Stimulated activated CD4-positive, alpha-beta T cell treated with anti-CD3 and anti-CD28 coated beads, Interleukin-12 subunit alpha, Interleukin-12 subunit beta, amount 100 ng/mL, for 4 hours (primary cell): Measurements from ENCODE around the gene HOXB7.

Source experiments
- DNase-seq: peaks from one replicate; pipeline ENCODE4 v3.0.0-alpha.2; 2020

Gene HOXB7

DNA sequence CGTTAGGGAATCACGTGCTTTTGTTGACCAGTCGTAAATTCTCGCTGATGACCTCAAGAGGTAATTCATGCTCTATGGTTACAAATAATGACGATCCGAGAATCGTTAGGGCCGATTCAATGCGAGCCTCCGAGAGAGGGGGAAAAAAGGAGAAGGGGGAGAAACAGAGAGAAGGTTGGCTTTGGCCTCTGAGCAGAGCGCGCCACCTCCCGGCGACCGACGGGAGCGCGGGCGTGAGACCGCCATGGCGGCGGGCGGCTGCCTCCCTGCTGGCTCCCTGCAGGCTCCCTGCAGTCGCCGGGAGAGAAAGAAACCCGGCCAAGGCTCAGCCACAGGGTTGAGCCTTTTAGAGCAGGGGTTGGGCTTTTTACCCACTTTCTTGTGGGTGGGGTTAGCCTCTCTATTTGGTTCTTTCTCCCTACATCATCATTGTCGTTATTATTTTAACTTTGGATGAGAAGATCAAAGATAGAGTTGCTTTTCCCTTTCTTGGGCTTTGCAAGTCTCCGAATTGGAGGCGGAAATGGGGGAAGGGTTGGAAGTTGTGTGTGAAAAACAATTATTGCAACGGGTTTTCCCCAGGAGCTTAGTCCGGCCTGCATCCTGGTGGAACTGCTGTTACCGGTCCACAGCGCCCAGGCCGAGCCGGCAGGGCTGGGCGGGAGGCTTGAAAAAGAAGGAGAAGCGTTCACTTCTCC, 16.8 kb downstream of the HOXB7 start:
- DNase-seq: peak; percentile 82

DNA sequence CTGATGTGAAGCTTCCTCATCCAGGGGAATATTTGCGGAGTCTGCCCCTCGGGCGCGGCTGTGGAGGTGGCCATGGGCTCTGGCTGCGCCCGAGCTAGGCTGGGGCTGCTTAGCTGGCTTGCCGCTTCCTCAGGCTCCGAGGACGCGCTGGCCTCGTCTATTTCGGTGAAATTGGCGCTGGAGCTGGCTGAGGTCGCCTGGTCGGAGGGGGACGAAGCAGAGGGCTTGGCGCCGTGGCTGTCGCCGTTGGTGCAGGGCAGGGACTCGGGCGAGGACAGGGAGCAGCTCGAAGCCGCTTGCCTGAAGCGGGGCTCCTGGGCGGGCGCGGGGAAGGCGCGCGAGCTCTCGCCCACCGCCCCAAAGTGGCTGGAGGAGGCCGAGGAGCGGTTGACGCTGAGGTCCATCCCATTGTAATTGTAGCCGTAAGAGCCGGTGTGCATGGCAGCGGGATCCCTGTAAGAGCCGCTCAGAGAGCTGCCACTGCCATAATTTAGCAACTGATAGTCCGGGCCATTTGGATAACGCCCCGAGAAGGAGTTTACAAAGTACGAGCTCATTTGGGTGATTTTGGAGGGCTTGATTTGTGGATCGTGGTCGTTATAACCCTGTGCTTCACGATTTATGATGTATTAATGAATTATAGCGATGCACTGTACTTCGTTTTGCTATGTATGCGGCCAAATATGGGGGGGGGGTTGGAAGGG, 17.5 kb downstream of the HOXB7 start, which contains the start of gene HOXB5:
Gene HOXB5, minus strand, starts transcription at position 654 of the 704 bp plus-strand sequence. Its CDS starts 97 bp downstream, at position 557.
- no peak for DNase-seq

DNA sequence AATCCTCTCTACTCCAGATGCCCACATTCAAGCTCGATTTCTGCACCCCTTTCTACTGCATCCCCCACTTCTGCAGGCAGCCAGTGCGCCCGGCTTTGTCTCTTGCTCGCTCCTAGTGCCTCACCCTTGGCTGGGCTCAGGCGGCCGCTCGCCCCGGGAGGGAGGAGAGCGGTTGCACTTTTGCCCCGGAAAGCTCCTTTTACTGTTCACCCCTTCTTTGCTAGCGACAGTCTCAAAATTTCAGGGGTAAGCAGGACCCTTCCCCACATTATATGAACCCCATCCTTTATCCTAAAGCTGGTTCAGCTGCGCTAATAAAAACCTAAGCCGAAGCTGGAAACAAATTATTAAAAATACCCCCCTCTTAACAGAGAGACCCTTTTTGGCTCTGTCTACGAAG, 18.2 kb downstream of the HOXB7 start:
- no peak for DNase-seq

DNA sequence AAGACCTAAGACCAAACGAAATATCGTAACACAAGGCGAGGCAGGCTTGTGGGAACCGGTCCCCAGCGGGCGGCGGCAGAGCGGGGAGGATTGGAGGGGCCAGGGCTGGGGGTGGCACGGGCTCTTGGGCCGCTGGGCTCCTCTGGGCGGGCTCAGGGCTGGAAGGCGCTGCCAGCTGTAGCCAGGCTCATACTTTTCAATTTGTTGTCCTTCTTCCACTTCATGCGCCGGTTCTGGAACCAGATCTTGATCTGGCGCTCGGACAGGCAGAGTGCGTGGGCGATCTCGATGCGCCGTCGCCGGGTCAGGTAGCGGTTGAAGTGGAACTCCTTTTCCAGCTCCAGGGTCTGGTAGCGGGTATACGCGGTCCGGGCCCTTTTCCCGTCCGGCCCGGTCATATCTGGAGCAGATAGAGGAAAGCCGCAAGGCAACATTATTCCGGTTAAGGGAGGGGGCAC, 18.7 kb downstream of the HOXB7 start:
- DNase-seq: no peak

DNA sequence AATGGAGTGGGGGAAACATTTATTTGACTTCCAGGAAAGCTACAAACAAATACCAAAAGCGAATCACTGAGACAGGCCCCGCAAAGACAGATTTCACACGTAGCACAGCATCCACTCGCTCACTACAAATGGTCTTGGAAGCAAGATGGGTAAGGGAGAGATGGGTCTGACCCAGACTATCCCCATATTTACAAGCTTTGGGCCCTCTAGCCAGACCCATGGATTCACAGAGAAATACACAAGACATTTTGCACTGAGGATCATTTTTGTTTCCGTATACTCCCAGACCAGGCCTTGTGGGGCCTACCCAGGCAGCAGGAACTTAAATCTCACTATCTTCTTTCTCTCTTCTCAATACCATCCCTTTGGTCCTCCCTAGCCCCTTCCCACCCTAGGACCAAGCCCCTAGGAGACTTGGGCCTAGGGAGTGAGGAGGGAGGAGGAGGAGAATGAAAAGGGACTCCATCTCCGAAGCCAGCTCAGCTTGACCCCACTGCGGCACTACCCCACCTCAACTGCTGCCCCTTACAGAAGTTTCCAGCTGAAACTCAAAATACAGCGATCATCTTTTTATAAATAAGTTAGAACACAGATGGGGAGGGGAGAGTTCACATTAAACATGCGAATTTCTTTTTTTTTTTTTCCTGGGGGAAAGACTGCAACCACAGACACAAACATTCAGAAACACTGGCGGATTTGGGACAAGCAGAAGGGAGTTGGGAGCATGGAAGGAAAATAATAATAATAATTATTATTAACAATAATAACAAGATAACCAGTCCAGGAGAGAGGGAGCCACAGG, 19.4 kb downstream of the HOXB7 start:
- no peak for DNase-seq

DNA sequence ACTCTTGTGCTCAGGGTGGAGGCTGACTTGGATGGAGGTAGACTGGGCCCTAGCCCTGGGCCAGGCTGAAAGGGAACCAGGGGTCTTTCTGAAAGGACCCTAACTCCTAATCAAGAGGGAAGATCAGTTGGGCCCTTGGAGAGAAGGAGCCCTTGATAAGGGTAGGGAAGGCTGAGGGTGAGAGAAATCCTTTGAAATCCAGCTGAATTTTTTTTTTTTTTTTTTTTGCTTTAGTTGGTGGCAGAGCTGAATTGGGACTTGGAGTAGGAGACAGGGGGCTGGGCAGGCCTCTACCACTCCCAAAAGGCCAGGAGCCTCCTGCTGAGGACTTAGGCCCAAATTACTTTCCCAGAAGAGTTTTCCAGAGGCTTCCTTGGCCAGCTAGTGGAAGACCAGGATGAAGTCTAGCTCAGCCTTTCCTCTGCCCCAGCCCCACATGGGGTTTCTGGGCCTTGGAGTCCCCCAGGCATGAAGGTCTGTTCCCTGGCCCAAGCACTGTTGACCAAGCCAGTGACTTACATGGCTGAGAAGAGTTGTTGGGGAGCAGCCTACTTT, 20.1 kb downstream of the HOXB7 start:
- DNase-seq: no peak

DNA sequence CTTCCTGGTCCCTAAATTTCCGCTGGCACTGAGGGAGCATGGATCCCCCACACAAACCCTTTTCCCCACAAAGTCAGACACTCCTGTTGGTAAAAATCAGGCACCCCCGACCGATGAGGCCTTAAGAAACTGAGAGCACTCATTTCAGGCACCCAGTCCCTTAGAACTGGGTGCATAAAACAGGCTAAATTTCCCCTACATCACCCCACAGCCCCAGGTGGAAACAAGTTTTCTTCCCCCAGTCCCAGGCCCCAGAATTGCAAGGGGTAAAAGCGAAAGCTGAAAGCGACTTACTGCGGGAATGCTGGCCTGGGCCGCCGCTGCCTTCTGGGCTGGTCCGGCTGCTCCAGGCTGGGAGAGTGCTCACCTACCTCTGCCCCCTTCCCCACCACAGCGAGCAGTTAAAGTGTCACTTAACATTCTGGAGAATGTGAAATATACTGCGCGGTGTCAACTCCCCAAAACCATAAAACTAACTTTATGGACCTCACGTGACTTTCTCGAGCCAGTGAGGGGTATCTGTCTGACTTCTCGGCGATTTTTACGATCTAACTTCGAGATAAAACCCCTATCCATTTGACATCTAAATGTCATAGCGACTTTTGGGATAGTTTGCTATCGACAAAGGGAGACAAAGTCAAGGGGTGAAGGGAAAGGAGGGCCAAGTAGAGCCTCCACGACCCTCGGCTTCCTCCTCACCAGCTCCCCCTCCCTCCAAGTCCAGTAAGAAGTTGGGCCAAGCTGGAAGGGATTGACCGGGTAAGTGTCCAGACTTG, 20.8 kb downstream of the HOXB7 start, which contains the start of gene HOXB3:
Gene HOXB3, minus strand, starts transcription at position 411 of the 776 bp plus-strand sequence. CDS start 37,767 bp downstream, outside the sequence.
- no peak for DNase-seq

DNA sequence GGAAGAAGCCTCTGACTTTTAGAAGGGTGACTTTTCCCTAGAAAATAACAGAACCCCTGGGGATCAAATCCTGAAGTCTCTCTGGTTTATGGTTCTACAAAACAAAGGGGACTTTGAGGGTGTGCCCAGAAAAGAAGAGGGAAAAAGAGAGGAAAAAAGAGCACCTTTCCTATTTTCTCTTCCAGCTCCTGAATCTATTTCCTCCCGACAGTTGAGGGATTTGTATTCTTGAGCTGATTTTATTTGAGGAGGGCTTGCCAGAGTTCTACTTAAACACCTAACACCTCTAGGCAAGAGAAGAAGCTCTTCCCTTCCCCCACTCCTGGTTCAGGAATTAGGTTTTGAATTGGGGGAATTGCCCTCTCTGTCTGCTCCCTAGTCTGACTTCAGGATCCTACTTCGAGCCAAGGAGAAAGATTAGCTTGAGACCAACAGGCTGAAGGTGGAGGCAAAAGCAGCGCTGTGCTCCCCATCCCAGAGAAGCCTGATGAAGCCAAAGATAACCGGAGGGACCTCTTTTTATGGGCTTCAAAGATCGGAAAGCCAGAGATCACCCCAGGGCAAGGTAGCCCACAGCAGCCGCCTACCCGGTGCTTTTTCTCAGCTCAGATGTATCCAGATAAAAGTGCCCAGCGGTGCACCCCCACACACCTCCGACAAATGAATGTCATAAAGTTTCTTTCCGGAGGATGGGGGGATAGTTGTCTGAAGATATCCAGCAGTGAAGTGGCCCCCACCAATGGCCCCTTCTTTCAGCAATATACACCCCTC, 21.6 kb downstream of the HOXB7 start:
- no peak for DNase-seq

DNA sequence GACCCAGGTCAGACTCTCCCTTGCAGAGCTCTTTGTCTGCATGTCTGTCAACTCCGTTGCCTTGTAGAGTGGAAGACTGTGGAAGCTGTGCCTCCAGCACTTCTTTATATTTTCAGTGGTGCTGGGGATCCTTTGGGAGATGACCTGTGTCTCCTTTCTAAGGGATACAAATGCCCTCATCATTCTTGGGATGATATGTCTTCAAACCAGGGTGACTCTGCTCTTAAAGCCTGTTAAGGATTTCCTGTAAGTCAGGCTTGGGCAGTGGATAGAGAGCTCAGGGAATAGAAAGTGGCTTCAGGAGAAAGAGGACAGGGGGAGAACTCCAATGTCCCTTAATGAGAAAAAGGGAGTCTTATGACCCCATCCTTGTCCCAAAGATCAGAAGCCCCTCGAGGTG, 22.3 kb downstream of the HOXB7 start:
- no peak for DNase-seq

DNA sequence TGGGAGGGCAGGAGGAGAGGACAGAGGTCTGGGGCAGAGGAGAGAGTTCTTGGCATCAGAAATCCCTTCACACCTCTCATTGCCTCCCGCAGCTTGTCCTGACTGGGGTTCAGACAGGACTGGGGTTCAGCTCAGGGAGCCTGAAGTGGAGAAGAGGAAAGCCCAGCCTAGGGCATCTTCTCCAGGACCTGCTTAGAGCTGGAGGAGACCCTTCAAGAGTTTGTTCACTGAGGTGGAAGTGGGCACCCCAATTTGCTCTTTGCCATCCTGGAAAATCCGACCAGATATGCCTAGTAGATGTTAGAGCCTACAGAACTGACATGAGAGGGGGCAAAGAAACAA, 22.8 kb downstream of the HOXB7 start:
- no peak for DNase-seq

DNA sequence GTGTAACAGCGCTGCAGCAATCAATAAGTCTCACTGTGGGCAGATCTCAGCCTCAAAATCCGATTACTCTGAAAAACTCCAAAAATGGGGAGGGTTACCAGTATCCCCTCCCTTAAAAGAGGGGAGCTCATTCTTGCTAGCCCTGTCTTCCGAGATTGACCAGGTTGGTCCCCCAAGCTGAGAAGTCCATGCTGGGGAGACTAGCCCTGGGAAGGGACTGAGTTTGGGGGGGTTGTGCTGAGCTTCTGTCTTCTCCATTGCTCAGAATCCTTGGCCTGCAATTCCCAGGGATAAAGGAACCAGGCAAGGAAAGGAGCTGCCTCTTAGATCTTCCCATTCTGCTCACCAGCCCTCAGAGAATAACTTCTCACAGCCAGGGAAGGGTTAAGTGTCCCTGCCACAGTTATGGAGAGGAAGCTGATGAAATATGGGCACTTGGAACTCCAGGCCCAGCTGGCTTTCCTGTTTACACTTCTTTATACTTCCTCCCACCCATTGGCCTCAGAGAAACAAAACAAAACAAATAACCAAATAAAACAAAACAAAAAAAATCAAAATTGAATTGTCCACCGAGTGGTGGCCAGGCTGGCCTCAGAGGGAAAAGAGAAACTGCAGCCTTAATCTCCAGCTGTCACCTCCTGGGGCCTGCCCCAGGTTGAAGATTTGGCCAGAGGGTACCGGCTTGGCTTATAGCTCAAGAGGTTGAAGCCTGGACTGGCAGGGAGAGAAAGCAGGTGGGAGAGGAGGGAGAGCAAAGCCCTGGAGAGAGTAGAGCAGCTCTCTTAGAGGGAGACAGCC, 23.3 kb downstream of the HOXB7 start:
- DNase-seq: no peak

DNA sequence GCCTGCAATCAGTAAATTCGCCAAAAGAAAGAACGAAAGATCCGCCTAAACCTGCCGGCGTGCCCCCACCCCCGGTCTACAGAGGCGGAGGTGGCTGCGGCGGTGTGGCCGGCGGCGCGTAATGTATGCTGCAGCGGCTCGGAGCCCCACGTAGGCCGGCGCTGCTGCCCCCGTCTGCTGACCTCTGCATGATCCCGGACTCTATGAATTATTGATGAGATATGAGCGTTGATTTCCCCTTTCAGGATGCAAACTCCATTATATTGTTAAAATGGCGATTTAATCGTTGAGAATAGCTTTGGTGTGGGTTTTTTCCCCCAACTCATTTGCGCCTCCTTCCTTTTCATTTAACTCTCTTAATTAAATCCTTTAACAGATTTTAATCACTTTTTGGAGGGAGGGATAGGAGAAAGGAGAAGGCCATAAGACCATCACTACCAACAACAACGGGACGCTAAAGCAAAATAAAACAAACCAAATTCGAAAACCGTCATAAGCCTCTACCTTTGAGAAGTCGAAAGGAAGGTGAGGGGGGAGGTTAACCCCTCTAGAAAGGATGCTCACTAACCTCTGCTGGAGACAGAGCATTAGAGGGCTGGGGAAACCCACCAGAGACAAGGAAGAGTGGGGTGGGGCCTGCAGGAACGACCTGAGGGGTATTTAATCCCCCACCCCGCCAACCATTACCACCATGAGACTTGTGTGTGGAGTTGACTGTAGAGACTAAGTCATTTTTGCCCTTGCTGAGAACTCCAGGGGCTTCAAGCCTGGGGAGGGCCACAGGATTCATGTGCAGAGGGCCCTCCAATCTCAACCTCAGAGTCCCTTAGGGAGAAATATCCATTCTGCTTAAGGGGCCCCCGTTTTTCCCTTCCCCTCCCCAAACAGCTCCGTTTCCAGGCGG, 24.2 kb downstream of the HOXB7 start:
- DNase-seq: no peak

DNA sequence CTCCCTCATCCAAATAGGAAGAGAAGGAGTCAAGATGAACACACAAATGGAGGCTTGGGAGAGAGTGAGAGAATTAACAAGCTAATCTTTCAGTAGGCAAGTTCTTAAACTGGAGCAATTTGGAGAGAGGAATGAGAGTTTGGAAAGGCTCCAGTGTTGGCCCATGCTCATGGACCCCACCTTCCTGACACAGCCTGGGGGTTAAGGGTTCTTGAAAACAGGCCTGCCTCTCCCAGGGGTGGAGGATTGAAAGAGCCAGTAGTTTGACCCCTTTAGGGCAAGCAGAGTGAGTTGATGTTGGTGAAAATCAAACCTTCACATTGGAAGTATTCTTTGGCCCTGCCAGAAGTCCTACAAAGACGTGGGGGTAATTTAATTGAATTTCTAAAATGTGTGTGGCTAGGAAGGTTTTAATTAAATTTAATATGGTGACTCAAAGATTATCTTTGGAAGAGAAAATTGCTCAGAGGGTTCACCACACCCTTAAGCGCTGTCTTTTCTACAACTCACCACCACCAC, 26.5 kb downstream of the HOXB7 start:
- DNase-seq: no peak

DNA sequence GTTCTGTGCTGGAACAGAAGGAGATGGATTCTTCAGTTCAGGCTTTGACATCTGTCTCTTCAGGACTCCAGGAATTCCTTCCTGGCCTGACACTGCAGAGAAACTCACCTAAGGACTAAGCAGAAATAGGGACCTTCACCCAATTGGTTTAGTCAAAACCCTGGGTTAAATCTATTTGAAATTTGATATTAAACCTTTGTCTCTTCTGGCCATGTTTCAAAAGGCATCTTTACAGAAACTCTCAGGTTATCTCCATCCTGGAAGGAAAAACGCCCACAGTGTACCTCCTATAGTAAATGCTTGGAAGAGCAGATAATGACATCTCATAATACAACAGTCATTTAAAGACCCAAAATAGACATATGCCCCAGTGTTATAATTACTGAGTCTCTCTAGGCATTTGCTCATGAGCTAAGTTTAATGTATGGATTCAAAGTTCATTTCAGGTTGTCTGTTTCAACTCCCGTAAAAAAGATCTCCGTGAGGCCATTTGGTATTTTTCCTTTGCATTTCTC, 27.1 kb downstream of the HOXB7 start:
- no peak for DNase-seq

DNA sequence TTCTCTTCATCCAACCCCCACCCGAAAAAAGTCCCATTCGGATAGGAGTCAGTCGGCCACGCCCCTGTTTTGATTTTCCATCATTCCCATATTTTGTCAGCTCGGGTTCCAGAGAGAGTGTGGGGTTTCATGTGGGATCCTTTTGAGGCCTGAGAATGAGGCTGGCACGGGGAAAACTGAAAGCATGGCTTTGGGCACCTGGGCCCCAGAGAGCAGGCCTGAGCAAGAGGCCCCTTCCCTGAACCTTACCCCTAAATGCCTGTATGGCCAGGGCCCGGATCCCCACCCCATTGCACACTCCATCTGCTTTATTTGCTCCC, 28.1 kb downstream of the HOXB7 start:
- DNase-seq: no peak

DNA sequence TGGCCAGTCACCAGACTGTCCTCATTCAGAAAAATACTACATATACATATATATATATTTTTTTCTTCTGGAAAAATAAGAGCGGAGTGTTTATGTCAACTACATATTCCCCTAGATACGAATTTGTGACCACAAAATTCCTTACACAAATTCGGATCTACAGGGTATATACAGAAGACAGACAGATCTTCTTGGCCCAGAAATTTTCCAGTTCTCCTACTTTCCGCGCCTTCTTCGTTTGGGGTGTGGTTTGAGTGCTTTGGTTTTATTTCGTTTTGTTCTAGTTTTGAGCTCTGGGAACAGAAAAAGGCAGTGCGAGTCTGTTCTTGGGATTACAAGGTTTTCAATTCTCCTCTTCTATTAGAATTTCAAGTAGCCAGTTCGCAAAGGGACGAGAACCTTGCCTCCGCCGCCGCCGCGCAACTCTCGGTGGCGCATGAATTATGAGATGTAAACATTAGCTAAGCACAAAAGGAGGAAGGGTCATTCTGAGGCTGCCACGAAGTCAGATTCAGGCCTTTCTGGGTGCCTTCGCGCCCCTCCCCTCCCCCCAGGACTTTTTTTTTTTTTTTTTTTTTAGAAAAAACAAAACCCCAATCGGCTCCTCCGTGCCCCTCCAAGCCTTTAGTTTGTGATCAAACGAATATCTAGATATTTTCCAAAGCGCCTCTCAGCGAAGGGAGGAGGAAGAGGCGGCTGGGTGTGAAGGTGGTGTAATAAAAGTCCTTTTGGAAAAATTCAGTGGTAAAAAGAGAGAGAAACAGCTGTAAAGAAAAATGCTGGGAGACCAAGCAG, 30.9 kb downstream of the HOXB7 start:
- DNase-seq: no peak

DNA sequence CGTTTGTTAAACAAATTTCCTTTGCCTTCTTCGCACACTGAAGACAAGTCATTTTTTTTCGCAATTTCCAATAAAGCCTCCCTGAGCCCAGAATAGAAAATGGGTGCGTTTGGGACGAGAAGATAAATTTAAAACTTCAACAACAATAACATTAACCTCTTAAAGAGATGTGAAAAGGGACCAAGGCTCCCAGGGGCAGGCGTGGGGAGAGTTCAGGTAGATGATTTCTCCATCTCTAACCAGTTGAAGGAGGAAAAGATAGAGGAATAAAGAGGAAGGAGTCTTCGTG, 31.4 kb downstream of the HOXB7 start:
- no peak for DNase-seq

DNA sequence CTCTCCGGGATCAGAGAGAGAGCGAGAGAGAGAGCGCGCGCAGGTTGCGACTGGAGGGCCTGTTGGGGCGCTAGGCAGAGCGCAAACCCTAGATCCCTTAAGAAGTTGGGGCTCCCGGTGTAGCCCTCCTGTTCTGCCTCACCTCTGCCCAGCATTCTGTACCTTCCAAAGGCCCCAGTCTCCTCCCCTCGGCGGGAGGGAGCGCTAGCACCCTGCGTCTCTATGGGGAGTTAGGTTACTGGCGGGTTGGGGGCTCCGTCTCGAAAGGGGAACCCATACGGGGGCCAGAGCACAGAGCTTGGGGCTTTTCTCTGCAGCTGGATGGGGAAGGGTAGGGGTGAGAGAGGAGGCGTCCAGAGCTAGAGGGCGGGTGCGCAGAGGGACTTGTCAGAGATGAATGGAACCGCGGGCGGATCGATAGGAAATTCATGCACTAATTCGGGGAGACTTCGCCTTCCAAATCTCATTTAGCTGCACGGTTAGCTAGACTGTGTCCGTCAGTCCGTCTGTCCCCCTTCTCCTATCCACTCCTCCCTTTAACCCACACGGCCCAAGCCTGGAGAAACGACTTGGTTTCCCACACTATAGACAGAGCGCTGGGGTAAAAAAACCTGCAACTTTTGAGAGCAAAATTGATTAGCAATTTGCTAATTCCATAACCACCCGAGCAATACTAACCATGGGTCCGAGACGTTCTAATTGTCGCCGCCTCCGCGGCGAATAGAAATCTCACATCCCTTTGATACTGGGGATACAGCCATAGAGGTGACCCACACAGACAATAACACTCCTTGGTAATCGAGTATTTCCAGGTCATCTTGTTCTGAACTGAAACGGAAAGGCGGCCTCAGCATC, 32.0 kb downstream of the HOXB7 start:
- no peak for DNase-seq
